Renal cortical epithelial cell (primary cell): ENCODE data around the gene SESN3. TPM values are rescaled to one million over a fixed set of nuclear protein-coding genes. Genes with fewer than 3 reads are reported as not detected.
A peak's percentile ranks its signal among the peaks of the same experiment; 100 is the strongest.

Experiments used
- DNase-seq: peaks from one replicate; pipeline ENCODE4 v3.0.0-alpha.2; 2011; ENCODE audit warnings: low read depth
- total RNA-seq: library from RNA; depleted of rRNA; stranded (reverse); fragments of >200 nt; gene quantifications from 2 replicates; pipeline ENCODE4 v1.2.3, GENCODE V29; 2014

The SESN3 gene
- total RNA-seq, 1 donor from 2014 or later: 26.0 TPM

- DNase-seq: no peak
Measured at GRCh38 chr11:95123556-95123955, 107.4 kb downstream of the SESN3 start.

GRCh38 chr11:95121698-95122097, 109.3 kb downstream of the SESN3 start:
- no peak for DNase-seq

GRCh38 chr11:95119361-95120060, 111.5 kb downstream of the SESN3 start:
- peak; percentile 71 for DNase-seq

- DNase-seq: no peak
Measured at GRCh38 chr11:95115597-95115996, 115.4 kb downstream of the SESN3 start.

Other genes starting within 250 kb of the SESN3 start
- gene KDM4E, start 205.9 kb downstream of the SESN3 start, total RNA-seq: not detected in 2 replicates
- gene KDM4F, start 181.8 kb downstream of the SESN3 start, total RNA-seq: not detected in 2 replicates
- 11.8 and 34.4 TPM in 2 replicates for gene SRSF8, start 164.3 kb downstream of the SESN3 start, total RNA-seq
- 47.9 and 51.4 TPM in 2 replicates for gene ENDOD1, start 141.4 kb downstream of the SESN3 start, total RNA-seq